ENCODE measurements around the gene IKZF3.
"Not testable (repeated sequence)": the region's sequence is repeated elsewhere in the genome, so short reads cannot be mapped to it uniquely, and the experiment has no call there.

IKZF3 gene

GRCh38 chr17:39863918-39864746 lies at the start of gene IKZF3:
IKZF3 (minus strand) TSS chr17:39864312; CDS start chr17:39864126, 186 bp downstream.
- peak; percentile 61 for DNase-seq

- DNase-seq: no peak
Measured at GRCh38 chr17:39908789-39909352, 44.8 kb upstream of the IKZF3 start.

- no peak for DNase-seq
Measured at GRCh38 chr17:39904990-39905288, 40.8 kb upstream of the IKZF3 start.

- no peak for DNase-seq
Measured at GRCh38 chr17:39903158-39903884, 39.2 kb upstream of the IKZF3 start.

- DNase-seq: not testable (repeated sequence)
Measured at GRCh38 chr17:39902027-39902426, 37.9 kb upstream of the IKZF3 start.

- DNase-seq: no peak
Measured at GRCh38 chr17:39899215-39899614, 35.1 kb upstream of the IKZF3 start.

- DNase-seq: no peak
Measured at GRCh38 chr17:39898088-39898487, 34.0 kb upstream of the IKZF3 start.

- DNase-seq: no peak
Measured at GRCh38 chr17:39894681-39895376, 30.7 kb upstream of the IKZF3 start.

- no peak for DNase-seq
Measured at GRCh38 chr17:39889200-39889599, 25.1 kb upstream of the IKZF3 start.

- no peak for DNase-seq
Measured at GRCh38 chr17:39887078-39887477, 23.0 kb upstream of the IKZF3 start.

GRCh38 chr17:39886102-39886501 lies 22.0 kb upstream of the IKZF3 start:
- not testable (repeated sequence) for DNase-seq

GRCh38 chr17:39872751-39873150 lies 8.6 kb upstream of the IKZF3 start:
- no peak for DNase-seq

GRCh38 chr17:39871801-39872200 lies 7.7 kb upstream of the IKZF3 start:
- DNase-seq: no peak

- no peak for DNase-seq
Measured at GRCh38 chr17:39870776-39871175, 6.7 kb upstream of the IKZF3 start.

- DNase-seq: no peak
Measured at GRCh38 chr17:39868554-39868942, 4.4 kb upstream of the IKZF3 start.

- no peak for DNase-seq
Measured at GRCh38 chr17:39867880-39868553, 3.9 kb upstream of the IKZF3 start, which contains the start of gene ZPBP2. ZPBP2 (plus strand) TSS chr17:39868202; CDS start chr17:39868355, 153 bp downstream.

GRCh38 chr17:39867084-39867879 lies 3.2 kb upstream of the IKZF3 start:
- no peak for DNase-seq

GRCh38 chr17:39866013-39866730 lies 2.1 kb upstream of the IKZF3 start:
- DNase-seq: no peak

- no peak for DNase-seq
Measured at GRCh38 chr17:39863244-39863917, 731 bp downstream of the IKZF3 start.

GRCh38 chr17:39861235-39861634 lies 2.9 kb downstream of the IKZF3 start:
- no peak for DNase-seq
